CD4-positive, alpha-beta T cell treated with Interferon alpha-2 for 1 hour (primary cell): Measurements from ENCODE around the gene VTCN1.
"Not testable (repeated sequence)": the region's sequence is repeated elsewhere in the genome, so short reads cannot be mapped to it uniquely, and the experiment has no call there.

Source experiments
- DNase-seq, 2 donors: peaks; one replicate each; pipeline ENCODE4 v3.0.0-alpha.2; 2020 to 2022

VTCN1 gene

DNA sequence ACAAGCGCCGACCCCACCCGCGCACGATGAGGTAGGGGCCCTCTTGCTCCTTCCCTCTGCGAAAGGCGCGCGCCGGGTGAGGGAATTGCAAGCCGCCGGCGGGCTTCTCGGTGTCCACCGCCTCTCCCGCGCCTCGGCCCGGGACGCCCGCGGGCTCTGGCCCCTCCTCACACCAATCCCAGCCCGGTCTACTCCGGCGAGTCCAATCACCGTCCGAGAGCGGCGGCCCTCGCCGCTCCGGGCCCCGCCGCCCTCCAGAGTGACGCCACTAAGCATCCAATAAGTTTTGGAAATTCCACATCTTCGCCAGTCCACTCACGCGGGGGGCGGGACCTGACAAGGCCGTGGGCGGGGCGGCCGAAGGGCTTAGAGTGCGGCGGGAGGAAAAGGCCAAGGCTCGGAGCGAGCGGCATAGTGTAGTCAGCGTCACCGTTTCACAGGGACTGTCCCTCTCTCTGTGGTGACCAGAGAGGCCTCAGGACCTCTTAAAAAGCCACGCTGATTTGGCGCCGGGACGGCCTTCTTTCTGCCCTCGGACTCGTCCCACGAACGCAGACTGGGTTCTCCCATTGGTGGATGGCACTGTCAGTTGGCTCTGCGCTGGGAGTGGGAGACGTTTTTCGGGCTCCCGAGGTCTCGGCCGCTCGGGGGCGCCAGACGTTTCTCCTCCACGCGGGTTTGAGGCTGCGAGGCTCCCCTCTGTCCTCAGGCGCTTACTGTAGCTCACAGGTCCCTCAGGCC, 89.0 kb downstream of the VTCN1 start, which contains the start of gene TRIM45:
Gene TRIM45 (minus strand): TSS at position 161 of the 741 bp plus-strand sequence. CDS start 548 bp downstream, outside the sequence.
- DNase-seq, result peak; percentile 85 to 89

DNA sequence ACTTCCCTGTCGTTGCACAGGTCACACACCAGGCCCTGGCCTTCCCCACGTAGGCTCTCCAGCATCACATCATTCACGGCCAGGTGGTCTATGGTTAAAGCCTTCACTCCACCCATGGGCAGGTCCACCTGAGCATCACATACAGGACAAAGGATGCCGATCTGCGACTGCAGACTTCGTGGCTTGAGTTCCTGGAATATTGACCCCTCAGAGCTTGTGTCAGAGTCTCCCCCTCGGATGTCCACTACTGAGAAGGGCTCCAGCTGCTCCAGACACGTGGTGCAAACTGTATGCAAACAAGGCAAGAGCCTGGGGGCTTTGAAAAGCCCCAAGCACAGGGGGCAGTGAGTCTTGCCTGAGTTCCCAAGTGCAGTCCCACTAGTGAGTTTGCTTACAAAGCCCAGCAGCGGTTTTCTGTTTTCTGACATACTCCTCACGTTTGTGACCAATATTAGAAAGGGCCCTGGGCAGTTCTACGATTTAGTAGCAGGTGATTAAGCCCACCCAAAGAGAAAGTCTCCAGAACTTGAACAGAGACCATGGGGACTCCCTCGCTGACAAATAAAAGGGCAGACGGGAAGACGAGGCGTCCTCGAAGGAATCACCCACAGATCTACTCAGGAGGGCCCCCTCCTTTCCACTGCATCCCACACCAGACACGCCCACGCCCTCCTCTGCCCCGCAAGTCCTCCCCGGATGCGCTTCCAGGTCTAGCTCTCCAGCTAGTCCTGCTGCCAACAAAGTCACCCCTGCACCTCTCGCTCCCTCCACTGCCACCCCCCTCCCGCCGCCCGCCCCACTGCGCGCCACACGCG, 89.7 kb downstream of the VTCN1 start:
- DNase-seq, result no peak

DNA sequence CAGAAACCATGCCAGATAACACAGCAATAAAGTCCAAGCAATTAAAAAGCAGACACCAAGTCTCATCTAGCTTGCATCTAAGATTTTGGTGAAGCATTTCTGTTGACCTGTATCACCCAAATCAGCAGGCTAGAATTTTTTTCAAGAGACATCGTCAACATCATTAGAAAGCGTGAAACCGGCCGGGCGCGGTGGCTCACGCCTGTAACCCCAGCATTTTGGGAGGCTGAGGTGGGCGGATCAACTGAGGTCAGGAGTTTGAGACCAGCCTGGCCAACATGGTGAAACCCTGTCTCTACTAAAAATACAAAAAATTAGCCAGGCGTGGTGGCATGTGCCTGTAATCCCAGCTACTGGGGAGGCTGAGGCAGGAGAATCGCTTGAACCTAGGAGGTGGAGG, 91.6 kb downstream of the VTCN1 start:
- not testable (repeated sequence) for DNase-seq

DNA sequence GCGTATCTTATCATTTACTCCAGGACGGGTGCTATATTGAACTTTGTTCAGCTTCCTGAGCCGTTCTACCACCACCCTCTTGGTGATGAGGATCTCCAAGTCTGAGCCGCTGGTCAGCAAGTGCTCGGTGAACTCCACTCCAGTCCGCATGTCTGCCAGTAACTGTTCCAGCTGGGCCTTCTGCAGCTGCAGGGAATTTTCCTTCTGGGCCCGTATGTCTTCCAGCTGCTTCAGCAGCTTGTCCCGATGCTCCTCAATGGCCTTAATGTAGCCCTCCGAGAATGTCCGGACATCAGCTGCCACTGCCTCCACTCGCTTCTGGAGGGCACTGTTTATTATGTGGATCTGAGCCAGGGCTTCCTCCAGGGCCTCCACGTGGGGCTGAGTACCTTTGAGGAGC, 92.6 kb downstream of the VTCN1 start:
- DNase-seq, result no peak

DNA sequence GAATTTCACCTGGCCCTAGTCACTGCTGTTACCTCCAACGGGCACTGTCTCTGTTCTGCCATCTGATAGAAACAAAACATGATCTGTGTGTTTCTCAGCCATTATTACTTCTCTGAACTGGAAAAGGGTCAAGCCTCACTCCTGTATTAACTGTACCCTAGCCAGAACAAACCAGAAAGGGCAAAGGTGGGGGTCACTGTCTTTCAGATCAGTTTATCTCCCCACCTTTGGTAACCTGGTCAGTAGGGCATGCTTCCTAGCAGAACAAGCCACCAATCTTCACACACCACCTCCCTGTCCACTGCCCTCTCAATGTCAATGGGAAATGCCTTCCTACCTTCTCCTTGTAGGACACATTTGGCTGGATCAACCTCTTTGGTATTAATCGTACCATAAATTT, 93.0 kb downstream of the VTCN1 start:
- no peak for DNase-seq

DNA sequence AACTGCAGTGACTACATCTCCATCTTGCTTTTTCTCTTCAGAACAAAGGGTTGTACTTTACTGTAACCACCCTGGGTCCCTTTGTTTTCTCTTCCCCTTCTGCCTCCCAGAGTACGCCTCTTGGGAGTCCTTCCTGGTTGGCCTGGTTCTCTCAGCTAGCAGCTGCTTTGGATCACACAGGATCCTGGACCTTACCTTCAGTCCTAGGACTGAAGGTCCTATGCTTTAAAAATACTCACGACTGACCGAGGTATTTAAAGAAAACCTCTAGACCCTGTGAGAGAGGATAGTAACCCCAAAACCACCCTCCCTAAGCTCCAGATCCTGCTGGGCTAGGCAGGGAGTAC, 94.0 kb downstream of the VTCN1 start:
- DNase-seq, result no peak

DNA sequence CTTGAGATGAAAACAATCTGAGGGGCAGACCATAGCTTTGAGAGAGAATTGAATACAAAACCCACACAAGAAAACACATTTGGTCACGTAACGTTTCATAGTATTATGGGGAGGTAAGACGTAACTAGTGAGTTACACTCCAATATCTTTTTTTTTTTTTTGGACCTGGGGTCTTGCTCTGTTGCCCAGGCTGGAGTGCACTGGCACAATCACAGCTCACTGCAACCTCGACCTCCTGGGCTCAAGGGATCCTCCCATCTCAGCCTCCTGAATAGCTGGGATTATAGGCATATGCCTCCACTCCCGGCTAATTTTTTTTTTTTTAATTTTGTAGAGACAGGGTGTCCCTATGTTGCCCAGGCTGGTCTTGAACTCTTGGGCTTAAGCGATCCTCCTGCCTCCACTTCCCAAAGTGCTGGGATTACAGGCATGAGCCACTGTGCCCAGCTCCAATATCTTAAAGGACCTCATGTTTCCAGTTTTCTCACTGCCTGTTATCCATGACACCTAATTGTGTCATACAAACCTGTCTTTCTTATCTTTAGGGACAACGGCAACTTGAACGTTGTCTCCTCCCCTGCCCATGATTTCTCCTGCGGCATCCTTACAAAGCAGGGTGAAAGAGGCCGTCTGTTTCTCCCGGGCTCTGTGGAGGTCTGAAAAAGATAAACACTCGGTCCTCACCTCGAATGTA, 94.5 kb downstream of the VTCN1 start:
- DNase-seq, result no peak

DNA sequence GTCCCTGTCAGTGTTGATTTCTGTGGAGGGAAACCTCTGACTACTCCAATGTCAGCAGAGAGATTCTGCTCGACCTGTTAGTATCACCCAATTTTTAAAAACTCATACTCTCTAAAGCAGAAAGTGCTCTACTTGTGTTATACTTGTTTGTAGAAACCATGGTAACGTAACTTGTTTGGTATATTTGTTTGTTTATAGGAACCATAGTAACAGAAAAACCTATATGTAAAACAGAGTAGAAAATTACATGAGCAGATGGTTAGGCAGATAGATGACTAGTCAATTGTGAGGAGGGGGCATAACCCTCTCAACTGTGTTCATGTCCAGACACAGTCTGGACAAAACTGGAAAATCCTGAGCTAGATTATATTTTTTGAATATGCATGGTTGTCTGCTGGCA, 95.8 kb downstream of the VTCN1 start:
- DNase-seq, result no peak

DNA sequence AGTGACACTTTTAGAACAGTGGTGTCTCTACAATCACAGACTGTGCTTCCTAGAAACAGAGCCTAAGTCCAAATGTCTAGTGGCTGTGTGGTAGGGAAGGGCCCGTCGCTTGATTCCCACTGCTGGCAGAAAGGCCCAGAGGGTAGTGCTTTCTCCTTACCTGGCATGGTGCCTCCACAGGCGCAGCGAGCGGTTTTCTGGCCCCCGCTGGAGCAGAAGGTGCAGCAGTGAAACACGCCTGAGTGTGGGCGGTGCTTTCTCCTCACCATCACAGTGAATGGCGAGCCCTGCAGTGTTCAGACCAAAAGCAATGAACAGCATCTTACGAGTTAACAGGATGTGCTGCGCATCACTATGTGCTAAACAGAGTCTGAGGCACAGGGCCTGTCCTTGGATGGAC, 97.5 kb downstream of the VTCN1 start:
- DNase-seq, result no peak

DNA sequence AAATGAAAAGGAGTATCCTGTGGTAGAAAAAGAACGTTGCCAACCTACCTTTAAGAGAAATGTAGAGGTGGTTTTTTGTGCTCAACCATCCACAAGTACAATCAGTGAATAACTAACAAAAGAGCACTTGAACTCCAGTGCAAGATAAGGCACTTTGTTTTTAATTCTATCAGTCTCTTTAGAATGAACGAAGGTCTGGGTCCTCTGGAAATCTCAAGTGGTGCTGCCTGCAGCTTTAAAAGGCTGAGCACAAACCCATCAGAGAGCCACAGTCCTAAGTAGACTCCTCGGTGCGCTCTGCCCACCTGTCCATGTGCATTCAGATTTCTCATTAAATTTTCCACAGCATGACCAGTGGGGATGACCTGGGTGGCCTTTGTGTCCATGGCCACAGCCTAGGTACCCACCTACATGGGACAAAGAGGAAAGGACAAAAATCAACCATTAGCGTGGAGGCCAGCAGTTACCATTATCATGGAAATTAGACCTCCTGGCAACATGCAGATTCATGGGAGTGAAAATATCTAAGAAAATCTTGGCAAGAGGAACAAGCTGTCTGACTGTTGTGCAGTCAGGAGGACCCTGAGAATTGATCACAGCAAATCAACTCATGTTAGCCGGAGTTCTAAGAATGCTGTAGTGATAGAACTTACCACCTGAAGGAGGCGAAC, 98.5 kb downstream of the VTCN1 start:
- no peak for DNase-seq

DNA sequence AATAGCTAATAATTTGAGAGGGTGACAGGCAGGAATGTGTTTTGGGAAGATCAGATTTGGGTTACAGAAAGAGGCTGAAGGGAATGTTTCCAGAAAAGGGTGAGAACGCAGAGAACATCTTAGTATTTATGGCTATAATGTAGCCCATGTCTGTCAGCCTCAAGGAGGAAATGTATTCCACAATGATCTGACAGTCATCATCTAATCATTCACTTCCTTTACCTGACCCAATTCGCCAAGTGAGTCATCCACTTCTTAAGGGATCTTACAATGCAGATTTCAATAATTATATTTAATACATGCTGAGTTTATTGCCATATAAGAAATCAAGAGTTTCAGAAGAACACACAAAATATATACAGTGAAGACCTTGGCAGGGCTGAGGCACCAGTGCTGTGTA, 100.0 kb downstream of the VTCN1 start:
- no peak for DNase-seq

DNA sequence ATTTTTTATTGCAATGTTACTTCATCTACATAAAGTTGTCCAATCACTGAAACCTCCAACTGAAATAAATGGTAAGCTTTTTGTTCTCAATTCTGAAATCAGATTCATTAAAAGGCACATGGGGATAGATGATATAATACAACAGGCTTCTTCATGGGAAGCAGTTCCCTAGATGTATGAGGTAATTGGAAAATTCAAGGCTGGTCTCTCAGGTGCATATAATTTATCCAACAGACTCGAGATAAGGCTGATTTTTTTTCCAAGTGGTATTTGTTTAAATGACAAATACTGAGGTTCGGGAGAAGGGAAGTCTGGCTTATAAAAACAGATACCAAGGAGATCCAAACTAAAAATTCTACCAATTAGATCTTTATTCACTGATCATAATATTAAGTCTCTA, 103.4 kb downstream of the VTCN1 start:
- DNase-seq, result no peak

DNA sequence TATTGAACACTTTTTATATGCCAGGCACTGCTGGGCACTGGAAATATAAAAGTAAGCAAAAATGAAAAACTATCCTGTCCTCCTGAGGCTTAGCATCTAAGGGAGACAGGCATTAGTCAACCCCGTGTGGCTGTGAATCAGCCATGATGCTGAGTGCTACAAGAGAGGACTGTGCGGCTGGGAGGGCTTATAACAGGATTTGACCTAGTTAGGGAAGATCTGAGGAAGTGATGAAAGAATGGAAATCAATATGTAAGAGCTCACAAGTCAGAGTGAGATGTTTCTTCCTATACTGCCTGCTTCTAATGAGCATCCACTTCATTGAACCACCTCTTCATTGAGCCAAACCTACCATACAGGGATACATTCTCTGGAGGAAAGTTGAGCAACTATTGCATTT, 104.2 kb downstream of the VTCN1 start:
- DNase-seq, result no peak

DNA sequence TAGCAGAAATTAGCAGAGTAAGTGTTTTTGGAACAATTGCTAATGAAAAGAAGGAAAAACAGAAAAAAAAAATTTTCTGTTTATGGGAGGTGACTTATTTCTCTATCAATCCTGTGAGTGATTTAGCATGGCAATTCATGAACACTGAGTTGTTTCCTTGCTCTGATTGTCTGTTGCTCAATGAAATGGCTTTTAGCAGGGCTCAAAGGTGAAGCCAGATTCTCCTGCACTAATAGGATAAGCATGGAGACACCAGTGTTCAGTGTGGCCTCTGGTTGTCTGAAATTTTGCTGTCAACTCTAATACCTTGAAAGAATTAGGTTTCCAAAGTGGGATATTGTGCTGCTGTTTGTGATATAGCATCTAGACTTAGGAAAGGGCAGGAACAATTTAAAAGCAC, 105.0 kb downstream of the VTCN1 start:
- DNase-seq, result no peak

DNA sequence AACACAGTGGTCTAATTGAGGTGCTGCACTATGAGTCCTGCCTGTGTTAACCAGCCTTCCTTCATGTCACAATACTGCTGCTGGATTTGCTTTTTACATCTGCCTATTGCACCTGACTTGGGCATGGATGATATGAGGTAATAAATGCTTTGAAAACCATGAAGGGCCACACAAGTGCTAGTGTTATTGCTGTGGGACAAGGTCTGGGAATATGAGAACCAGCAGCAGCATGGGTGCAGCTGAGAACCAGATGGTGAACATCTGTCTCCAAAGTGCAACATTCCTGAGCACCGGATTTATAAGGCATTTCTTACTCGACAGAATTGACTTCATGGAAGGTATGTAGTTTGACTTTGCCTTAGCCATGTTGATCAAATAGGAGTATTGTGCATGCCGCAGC, 105.7 kb downstream of the VTCN1 start:
- no peak for DNase-seq

DNA sequence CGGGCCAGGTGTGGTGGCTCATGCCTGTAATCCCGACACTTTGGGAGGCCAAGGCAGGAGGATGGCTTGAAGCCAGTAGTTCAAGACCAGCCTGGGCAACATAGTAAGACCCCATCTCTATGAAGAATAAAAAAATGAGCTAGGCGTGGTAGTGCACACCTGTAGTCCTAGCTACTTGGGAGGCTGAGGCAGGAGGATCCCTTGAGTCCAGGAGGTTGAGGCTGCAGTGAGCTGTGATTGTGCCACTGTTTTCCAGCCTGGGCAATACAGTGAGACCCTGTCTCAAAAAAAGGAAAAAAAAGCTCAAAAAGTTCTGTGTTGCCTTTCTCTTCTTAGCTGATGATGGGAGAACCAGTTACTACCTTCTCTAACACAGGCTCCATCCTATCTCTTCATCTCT, 108.9 kb downstream of the VTCN1 start:
- DNase-seq, result not testable (repeated sequence)

DNA sequence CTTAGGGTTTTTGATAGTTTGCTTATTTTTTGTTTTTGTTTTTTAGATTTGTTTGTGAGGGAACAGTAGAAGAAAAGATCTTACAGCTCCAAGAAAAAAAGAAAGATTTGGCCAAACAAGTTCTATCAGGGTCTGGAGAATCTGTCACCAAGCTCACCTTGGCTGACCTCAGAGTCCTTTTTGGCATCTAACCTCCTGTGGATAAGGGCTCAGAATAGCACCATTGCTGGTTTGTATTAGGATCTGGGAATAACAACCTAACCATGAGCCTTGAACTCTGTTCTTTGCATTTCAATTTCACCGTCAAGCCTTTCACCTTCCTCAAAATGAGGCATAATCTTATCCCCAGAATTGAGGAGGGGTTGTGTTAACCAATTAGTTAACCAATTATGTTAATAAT, 109.4 kb downstream of the VTCN1 start:
- no peak for DNase-seq

DNA sequence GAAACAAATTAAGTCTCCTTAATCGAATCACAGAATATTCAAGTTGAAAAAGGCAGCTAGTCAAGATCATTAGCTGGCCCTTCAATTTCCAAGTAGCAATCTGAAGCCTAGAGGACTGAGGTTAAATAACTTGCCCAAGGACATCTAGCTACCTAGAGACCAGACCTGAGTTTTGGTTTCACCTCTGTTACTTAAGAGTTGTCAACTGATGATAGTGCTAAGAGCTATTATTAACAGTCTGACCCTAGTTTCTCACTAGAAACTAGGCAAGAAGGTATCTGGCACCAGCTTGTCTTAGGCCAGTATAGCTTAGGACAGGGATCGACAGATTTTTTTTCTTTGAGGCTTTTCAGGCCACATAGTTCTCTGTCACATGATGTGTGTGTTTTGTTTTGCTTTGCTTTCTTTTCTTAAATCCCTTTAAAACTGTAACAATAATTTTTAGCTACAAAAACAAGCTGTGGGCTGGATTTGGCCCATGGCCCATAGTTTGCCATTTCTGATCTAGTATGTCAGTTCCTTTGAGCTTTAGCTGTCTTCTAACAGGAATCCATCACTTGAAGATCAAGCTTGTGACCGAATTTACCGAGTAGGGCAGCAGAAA, 112.3 kb downstream of the VTCN1 start:
- no peak for DNase-seq

DNA sequence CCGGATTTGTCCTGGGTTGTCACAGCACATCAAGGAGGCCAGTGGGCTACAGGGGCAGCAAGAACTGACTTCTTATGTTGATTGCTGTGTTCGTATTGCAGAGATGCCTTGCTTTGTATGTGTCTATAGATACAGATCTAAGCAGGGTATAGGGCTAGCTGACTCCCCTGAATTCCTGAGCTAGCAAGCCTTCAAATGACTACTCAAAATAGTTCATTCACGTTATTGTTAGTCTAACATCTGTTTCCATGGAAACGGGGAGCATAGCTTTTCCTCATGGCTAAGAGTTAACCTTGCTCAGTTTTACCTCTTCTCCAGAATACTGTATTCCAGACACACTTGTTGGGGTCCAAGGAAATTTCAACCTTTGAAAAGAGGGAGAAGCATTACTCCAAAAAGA, 113.3 kb downstream of the VTCN1 start:
- DNase-seq, result no peak

DNA sequence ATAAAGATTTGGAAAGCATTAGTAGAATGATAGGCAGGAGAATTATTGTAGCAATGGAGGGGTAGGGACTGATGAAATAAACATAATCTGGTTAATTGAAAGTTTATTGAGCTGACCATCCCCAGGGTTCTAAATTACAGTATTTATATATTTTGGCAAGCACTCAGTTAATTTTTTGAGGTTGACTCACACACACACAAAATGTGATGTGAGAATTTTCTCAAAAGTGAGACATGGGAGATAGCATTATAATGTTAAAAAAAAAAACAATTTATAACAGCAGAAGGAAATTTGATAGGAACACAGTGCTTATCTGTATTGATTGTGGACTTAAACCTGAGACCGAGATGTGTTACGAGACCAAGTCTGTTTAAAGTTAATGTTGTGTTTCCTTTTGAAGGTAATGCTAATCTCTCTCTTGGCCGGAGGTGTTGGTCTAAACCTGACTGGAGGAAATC, 113.7 kb downstream of the VTCN1 start:
- DNase-seq, result no peak

DNA sequence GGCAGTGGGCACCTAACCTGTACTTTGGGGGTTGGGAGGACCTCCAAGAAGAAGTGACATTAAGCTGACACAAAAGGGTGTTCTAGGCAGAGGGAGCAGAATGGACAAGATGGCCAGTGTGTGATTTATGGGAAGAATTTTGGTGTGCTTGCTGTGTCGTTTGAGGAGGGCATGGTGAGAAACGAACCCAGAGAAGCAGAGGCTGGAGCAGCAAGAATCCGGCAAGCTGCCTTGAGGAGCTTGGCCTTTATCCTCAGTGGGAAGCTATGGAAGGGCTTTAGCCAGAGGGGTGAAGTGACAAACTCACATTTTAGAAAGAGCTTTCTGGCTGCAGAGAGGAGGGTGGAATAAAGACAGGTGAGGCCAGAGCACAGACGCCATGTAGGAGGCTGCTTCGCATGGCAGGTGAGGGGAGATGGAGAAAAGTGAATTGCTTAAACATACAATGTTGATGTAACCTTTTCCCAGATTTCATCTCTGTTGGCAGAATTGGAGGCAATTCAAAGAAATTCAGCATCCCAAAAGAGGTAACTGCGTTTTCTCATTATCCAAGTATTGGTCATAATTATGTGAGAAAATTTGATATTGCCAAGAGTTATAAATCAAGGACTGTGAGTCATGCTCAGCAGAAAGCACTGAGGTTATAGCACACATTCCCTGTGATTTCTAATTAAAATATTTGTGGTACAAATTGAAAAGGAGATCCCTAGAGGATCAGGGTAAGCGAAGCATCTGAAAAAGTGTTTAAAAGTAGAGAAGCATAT, 115.7 kb downstream of the VTCN1 start:
- no peak for DNase-seq
